Cortex of kidney (tissue), 1 donor: ENCODE measurements around the gene SBNO2.
"Not testable (repeated sequence)": the region's sequence is repeated elsewhere in the genome, so short reads cannot be mapped to it uniquely, and the experiment has no call there.

Experiments
- DNase-seq: peaks from one replicate; lab custom pipeline; 2025; lab: John Stamatoyannopoulos, UW

SBNO2 gene

DNA sequence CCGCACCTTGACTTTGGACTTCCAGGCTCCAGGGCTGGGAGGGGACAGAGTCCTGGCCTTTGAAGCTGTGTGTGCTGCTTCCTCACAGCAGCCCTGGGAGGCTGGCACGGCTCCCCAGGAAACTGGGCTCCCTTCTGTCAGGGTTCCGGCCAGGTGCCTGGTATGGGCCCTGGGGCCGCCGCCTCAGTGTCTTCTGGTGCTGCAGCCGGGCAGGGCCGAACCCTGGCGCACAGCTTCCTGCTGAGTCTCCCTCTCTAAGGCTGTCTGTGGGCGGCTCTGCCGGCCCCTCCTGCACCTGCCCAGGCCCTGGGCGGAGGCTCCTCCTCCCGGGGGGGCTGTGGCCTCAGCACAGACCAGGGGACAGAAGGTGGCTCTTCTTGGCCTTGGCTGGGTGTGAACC is 37.9 kb downstream of the SBNO2 start:
- DNase-seq, result no peak

DNA sequence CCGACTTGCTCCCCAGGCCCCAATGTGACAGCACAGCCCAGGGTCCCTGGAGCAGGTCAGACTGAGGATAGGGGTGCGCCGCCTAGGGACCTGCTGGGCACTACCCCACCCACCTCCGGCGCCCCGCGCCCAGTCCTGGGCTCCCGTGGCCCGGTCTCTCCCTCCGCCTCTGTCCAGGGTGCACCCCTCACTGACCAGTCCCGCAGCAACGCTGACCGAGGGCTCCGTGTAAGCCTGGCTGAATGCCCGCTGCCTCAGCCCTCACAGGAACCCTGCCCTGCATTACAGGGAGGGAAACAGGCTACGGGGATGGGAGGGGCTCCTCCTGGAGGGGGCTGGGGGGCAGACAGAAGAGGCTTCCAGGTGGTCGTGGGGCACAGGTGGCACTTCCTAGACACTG is 38.6 kb downstream of the SBNO2 start:
- no peak for DNase-seq

DNA sequence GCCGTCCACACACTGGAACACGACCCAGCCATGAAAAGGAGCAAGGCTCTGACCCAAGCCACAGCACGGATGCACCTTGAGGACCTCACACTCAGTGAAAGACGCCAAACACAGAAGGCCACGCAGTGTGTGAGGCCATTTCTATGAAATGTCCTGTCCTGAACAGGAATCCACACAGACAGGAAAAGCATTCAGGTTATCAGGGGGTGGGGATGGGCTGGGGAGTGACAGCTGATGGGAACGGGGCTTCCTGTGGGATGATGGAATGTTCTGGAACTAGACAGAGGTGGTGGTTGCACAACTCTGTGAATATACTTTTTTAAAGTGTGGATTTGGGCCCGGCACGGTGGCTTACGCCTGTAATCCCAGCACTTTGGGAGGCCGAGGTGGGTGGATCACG is 39.6 kb downstream of the SBNO2 start:
- DNase-seq, result no peak

DNA sequence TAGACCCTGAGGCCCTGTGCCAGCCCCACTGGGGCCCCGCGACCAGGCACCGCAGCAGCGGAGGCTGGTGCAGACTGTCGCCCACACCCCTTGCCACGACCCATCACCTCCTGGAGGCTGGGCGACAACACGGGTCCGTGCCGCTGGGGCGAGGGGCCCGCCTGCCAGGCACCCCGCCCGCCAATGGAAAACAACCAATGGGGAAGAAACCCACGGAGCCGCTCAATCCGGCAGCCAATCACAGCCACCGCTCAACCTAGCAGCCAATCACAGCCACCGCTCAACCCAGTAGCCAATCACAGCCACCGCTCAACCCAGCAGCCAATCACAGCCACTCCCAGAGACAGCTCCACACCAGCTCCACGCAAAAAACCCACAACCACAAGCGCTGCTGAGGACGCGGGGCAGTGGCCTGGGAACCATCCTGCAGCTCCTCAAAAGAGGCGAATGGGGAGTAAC is 40.6 kb downstream of the SBNO2 start:
- DNase-seq, result no peak

DNA sequence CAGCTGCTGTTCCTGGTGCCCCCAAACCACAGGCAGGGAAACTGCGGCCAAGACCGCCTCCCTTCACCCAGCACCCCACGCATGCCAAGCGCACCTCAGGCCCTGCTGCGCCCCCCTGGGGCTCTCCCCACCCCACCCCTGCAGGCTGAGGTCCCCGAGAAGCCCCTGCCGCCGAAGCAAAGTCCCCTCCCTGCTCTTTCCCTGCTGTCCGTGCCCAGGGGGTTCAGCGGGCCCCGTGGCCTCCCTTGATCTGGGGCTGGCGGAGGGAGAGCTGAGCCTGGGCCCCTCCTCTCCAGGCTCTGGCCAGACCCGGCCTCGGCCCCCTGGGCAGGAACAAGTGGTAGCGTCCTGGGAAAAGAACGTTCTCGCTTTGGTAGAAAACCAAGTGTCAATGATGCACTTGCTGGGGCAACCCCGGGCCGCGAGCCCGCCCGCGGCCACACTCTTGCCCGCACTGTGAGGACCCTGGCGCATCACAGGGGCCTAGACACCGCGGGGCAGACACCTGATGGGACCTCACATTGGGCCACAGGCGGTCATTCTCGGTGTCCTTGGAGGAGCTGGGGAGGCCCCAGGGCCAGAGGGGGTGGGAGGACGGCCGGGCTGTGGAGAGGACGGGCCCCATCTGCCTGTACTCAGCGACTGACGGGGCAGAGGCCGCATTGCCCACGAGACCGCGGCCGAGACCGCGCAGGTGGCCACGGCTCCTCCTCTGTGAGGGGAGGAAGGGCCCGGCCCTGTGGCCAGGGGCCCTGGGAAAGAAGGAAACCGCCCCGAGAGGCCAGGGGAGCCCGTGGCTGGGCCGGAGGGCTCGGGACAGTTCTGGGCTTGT is 41.3 kb downstream of the SBNO2 start:
- DNase-seq, result no peak

DNA sequence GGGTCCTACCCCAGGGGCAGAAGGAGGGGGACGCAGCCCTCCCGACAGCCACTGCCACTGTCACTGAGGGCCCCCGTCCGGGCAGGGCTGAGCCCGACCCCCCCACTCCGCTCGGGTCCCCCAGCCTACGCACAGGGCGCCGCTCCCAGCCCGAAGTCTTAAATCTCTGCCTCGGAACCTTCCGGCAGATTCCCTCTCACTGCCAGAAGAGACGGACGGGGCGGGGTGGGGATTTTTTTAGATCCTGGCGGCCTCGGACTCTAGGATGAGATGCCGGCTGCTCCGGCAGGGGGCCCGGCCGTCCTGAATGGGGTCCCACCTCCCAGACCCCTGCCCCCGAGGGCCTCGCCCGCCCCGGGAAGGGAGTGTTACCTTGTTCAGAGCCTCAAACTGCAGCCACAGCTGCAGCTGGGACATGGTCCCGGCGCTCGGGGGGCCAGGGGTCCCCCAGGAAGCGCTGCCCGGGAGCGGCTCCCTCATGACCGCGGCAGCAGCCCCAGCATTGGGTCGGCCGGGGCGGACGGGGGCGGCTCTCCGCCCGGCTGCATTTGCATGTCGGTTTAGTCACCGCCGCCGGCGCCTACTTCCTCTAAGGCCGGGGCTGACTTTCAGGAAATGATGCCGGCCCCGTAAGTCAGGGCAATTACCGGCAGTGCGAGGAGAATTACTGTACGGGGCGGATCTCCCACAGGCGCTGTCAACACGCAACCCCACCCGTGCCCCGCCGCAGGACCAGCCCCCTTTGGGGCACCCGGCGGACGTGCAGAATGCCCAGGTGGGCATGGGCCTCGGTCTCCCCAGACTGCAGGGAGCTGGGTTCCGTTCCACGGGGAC is 42.1 kb downstream of the SBNO2 start:
- no peak for DNase-seq

DNA sequence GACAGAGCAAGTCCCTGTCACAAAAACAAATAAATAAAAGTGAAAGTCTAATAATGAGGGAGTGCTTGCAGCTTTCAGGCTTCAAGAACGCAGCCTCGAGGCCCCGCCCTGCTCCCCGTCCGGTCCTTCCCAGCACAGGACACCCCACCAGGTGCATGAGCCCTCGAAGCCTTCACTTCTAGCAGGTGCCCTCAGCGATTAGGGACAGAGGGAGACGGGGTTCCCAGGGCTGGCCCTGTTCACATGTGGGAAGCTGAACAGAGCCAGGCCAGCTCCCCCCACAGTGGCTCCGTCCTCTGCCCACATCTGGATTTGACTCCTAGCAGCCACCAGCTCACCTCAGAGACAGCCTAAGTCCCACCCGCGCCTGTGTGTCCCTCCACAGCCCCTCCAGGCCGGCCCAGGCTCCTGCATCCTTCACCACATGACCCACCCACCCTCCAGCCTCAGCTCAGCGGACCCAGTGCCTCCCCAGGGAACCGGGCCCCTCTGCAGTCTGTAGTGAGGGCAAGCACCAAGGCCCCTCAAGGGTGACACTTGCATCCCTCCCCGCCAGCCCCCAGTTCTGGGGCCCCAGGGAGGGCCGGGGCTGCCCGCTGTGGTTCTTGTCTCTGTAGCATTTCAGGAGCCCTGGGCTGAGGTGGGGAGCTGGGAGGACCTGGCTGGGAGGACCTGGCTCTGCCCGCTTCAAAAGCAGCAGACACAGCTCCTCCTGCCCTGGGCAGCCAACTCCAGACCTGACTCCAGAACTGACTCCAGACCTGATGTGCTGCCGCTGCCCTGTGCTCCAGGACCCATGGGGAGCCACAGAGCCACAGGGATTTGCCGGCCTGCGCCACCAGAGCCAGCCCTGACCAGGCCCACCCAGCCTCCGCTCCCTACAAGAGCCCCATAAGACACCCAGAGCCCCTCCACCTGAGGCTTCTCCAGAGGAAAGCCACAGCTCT is 43.0 kb downstream of the SBNO2 start:
- DNase-seq, result no peak

DNA sequence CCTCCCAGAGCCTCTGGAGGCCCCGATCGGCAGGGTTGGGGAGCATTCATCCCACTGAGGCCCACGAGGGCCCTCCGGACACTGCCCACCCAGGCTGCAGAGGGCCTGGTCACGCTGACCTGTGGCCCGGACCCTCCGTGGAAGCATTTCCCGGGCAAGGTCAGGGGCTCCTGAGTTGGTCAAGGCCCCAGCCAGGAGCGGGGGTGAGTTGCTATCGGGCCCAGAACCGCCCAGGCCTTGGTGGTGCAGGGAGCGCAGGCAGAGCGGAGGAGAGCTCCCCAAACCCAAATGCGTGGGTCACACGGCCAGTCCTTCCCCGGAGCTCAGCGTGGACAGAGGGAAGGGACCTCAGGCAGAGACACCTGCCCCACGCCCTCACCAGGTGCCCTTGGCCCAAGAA is 44.5 kb downstream of the SBNO2 start:
- no peak for DNase-seq

DNA sequence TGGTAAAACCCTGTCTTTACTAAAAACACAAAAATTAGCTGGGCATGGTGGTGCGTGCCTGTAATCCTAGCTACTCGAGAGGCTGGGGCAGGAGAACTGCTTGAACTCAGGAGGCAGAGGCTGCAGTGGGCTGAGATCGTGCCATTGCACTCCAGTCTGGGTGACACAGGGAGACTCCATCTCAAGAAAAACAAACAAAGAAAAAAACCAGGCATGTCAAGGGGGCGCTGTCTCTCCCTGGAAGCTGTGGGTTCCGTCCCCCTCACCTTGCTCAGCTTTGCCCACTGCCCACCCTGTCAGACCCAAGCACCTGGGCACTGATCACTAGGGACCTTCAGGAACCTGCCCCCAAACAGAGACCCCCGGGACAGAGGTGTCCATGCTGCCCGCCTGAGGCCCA is 45.0 kb downstream of the SBNO2 start:
- not testable (repeated sequence) for DNase-seq

DNA sequence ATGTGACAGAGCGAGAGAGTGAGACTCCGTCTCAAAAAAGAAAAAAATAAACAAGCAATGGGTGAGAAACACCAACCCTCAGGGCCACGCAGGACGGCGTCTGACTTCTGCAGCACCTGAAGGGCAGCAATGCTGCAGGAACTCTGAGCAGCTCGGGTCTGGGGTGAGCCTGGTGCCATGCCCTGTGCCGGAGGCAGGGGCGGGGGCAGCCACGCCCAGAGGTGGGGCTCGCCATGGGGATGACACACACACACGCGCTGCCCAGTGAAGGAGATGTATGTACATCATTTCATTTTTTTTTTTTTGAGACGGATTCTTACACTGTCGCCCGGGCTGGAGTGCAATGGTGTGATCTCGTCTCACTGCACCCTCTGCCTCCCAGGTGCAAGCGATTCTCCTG is 46.0 kb downstream of the SBNO2 start:
- no peak for DNase-seq

DNA sequence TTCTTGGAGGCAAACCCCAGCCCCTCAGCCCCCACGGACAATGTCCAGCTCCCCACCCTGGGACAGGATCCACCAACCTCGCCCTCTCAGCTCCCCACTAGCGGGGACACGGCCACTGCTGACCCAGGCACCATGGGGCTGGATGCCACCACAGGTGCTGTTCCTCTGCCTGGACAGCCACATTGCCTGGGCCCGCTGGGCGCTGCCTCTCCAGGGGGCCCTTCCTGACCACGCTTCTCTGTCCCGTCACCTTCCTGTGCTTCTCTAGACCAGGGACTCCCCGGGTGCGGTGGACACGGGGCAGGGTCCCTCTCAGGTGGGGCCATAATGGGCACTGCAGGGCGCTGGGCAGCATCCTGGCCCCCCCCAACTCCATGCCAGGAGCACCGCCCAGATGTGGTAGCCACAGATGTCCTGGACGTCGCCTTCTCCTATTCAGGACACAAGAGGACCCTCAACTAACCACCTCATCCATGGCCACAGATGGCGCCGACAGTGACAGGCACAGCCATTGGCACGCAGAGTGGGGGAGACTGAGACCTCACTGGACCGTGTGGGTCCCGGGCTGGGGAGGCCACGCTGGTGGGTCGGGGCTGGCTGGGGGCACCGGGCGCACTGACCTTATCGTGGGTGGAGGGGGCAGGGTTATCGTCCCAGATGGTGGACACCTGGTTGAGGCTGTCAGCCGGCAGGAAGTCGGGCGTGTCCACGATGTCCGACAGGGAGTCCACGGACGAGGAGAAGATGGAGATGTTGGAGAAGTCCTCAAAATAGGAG is 46.9 kb downstream of the SBNO2 start:
- DNase-seq, result no peak

DNA sequence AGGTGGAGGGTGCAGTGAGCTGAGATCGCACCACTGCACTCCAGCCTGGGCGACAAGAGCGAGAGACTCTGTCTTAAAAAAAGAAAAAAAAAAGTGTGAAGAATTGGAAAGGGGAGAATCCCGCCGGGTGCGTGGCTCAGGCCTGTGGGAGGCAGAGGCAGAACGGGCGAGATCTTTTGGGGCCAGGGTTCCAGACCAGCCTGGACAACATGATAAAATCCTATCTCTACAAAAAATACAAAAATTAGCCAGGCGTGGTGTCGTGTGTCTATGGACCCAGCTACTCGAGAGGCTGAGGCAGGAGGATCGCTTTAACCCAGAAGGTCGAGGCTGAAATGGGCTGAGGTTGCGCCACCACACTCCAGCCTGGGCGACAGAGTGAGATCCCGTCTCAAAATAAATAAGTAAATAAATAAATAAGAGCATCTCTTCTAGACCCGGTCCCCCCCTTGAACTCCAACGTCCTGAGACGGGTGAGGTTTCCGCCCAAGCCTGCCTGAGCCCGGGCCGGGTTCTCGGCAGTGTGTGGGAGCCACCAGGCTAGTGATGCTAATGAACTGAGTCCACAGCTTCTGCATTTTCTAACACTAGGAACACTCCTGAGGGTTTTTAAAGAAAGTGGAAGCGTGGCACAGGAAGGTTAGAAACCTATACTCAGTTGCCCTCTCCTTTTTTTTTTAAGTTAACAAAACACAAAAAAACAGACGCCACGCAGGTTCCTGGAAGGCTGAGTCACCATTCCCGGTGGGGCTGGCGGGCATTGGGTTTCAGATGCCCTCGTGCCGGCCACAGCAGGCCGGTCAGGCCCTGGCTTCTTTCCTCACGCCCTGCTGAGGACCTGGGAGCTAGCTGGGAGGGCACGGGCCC is 48.2 kb downstream of the SBNO2 start:
- no peak for DNase-seq

DNA sequence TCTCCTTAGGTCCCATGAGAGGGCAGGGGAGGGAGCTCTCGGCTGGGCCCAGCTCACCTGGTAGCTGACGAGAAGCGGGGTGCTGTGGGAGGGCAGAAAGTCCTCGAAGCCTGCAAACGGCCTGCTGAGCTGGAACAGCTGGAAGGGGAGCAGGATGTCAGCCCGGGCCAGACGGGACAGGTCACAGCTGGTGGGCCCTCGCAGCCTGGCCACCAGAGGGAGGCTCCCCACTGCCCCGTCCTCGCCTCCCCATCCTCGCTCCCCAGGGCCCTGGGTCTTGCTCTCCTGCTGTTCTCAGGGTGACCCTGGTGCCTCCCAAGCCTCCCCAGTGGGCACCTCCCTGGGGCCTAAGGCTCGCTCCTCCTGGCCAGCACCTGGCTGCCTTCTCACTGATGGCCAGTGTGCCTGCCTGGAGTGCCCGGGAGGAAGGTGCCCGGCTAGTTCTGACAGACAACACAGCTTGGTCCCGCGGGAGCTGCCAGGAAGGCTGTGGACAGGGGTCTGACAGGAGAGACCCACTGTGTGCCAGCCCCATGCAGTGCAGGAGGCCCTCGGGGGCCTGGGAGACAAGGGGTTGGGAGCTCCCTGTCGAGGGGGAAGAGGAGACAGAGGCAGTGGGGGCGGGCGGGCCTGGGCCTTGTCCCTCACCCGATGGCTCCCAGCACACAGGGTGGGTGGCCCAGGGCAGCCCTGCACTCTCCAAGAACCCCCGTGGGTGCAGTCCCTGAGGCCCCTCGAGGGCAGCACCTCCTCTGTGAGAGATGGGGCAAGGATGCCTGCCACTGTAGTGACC is 50.0 kb downstream of the SBNO2 start:
- no peak for DNase-seq

DNA sequence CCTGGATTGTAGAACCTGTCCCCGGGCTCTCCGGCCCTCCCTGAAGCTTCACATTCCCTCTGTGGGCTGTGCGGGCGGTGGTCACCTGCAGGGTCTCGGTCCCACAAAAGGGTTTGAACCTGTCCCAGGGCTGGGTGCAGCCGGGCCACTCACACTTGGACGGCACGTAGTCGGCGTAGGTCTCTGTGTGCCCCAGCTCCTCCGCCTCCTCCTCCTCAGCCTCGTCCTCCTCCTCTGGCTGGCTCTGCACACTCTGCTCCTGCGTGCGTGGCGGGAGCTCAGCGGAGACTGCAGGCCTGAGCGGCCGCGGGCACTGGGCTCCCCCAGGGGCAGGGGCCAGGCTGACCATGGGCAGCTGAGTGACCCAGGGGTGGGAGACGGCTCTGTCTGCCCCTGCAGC is 50.7 kb downstream of the SBNO2 start:
- DNase-seq, result no peak

DNA sequence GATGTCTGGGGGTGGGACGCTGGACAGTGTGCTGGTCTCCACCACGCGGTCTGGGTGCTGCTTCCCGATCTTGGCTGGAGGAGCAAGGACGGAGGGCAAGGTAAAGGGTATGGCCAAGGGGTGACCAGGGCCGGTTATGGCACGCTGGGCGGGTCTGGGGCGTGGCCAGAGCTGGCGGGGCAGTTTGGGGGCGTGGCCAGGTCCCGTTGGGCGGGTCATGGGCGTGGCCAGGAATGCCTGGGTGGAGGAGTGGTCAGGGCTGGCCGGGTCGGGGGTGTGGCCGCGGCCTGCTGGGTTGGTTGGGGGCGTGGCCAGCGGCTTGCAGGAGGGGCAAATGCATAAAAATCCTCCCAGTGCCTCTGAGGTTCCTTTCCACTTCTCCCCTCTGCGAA is 51.1 kb downstream of the SBNO2 start:
- DNase-seq, result no peak

DNA sequence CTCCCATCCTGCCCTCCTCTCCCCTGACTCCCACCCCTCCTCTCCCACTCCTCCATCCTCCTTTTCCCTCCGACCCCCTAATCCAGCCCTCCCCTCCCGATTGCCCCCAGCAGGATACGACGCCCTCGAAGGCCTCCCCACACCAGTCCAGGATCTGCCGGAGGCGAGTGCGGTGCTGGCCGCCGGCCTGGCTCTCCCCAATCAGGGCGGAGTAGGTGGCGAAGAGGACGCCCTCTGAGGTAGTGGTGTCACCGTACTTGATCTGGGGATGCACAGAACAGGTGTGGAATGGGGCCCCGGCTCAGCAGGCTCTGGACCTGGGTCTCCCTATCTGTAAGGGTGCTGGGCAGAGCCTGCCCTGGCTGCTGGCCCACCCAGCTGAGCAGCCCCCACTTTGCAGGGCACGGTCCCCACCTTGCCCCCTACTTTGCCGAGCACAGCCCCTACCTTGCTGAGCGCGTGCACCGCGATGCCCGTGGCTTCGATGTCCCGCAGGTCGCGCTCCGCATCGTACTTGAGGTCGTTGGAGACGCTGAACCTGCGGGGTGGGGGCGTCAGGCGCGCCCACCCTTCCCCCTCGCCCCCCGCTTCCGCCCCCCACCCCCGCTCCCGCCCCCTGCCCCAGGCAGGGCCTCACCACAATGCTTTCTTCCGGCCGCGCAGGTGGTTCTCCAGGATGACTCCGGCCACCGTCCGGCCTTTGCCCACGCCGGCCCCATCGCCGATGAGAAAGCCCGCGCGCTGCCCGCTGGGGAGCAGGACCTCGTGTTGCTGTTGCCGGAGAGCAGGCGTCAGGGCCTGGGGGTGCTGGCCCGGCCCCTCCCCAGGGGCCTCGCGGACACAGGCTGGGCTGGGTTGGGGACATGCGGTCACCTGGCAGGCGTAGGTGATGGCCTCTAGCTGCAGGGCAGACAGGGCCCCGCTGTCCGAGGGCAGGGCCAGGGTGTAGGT is 51.8 kb downstream of the SBNO2 start:
- no peak for DNase-seq

DNA sequence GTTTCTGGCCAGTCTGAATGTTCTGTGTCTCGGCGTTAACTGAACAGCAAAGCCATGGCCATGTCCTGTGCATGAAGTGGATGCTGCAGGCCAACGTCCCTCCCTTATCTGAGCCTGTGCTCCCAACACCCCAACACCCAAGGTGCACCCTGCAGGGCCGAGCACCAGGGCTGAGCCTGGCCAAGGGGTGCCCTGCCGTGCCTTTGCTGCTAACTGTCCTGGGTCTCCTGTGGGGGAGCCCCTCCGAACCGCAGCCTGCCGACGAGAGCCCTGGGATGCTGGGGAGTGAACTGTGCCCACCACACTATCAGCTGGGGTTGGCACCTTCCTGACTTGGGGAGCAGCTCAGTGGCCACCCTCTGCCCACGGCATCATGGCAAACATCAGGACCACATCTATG is 52.7 kb downstream of the SBNO2 start:
- no peak for DNase-seq

DNA sequence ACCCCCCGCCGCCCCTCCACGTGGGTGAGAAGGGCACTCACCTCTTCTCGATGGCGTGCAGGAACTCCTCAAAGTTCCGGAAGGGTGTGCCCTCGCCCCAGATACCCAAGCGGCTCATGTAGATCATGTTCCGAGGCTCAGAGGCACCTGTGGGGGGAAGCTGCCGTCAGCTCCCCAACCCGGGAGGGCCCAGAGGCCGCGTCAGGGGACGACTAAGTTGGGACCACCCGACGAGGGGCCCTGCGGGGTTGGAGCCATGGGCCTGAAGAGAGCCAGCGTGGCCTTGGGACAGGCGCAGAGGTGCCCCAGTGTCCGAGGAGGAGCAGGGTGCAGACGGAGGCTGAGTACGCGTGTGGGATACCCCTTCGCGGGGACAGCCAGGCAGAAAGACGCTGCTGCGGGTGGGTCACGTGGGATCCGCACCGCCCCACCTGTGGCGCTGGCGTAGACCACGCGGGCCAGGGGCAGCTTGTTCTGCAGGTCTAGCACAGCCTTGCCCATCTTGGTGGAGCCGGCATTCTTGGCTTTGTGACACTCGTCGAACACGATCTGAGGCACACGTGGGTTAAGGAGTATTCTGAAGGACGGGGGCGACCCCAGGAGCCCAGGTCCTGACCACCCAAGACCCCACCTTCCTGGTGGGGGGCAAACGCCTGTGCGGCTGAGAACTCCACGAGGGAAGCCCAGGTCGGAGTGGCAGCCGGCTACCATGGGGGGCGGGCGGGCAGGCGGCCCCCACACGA is 54.4 kb downstream of the SBNO2 start:
- DNase-seq, result no peak
